Fibroblast of peridontal ligament (primary cell): ENCODE results near the gene PAK2.
"Not testable (repeated sequence)": the region's sequence is repeated elsewhere in the genome, so short reads cannot be mapped to it uniquely, and the experiment has no call there.

Experiments used
- DNase-seq: peaks from one replicate; pipeline ENCODE4 v3.0.0-alpha.2; 2010; ENCODE audit errors: extremely low read depth

The PAK2 gene

GRCh38 chr3:196782511-196782910 lies 42.9 kb downstream of the PAK2 start:
- DNase-seq: no peak

- DNase-seq: no peak
Measured at GRCh38 chr3:196788528-196788927, 48.9 kb downstream of the PAK2 start.

GRCh38 chr3:196789885-196790359 lies 50.3 kb downstream of the PAK2 start:
- no peak for DNase-seq

- DNase-seq: no peak
Measured at GRCh38 chr3:196790636-196791035, 51.0 kb downstream of the PAK2 start.

GRCh38 chr3:196792771-196793170 lies 53.1 kb downstream of the PAK2 start:
- DNase-seq: no peak

- peak; percentile 20 for DNase-seq
Measured at GRCh38 chr3:196793246-196793645, 53.6 kb downstream of the PAK2 start.

GRCh38 chr3:196794467-196794866 lies 54.8 kb downstream of the PAK2 start:
- no peak for DNase-seq

GRCh38 chr3:196796317-196796716 lies 56.7 kb downstream of the PAK2 start:
- DNase-seq: no peak

GRCh38 chr3:196800742-196801434 lies 61.2 kb downstream of the PAK2 start:
- no peak for DNase-seq

GRCh38 chr3:196803891-196804468 lies 64.3 kb downstream of the PAK2 start:
- DNase-seq: peak; percentile 31

GRCh38 chr3:196804773-196805172 lies 65.1 kb downstream of the PAK2 start:
- no peak for DNase-seq

- no peak for DNase-seq
Measured at GRCh38 chr3:196810963-196811581, 71.4 kb downstream of the PAK2 start.

GRCh38 chr3:196812853-196813252 lies 73.2 kb downstream of the PAK2 start:
- no peak for DNase-seq

GRCh38 chr3:196813903-196814302 lies 74.2 kb downstream of the PAK2 start:
- DNase-seq: no peak

- no peak for DNase-seq
Measured at GRCh38 chr3:196821806-196822355, 82.2 kb downstream of the PAK2 start.

- DNase-seq: not testable (repeated sequence)
Measured at GRCh38 chr3:196829651-196830050, 90.0 kb downstream of the PAK2 start.

- DNase-seq: no peak
Measured at GRCh38 chr3:196835086-196835485, 95.4 kb downstream of the PAK2 start.

- not testable (repeated sequence) for DNase-seq
Measured at GRCh38 chr3:196836626-196837025, 97.0 kb downstream of the PAK2 start.

- peak; percentile 72 for DNase-seq
Measured at GRCh38 chr3:196837819-196838420, 98.3 kb downstream of the PAK2 start.

- DNase-seq: not testable (repeated sequence)
Measured at GRCh38 chr3:196839351-196839750, 99.7 kb downstream of the PAK2 start.

GRCh38 chr3:196842567-196843434 lies 103.1 kb downstream of the PAK2 start:
- no peak for DNase-seq
